Spleen (tissue), 7 donors: ENCODE measurements around the gene SLFN14.

Source experiments
- CTCF ChIP-seq, 11 experiments: fragments of 200-600 bp in 7 of 11; fragments of 450-650 bp in 4 of 11; sonication (generic) in 4 of 11; IDR thresholded peaks in 8 of 11; conservative IDR thresholded peaks in 3 of 11; 1 replicate in 7 of 11; 2 replicates in 4 of 11; pipeline versions ENCODE4 v1.4.0 to v1.8.0; 2016 to 2021; ENCODE audit warnings: antibody characterized with exemption in 11 of 11, inconsistent platforms in 4 of 11, mild to moderate bottlenecking in 1 of 11
- POLR2A ChIP-seq, 3 donors: fragments of 450-650 bp; IDR thresholded peaks; one replicate each; pipeline ENCODE4 v1.5.1; 2017; ENCODE audit warnings: antibody characterized with exemption in 3 of 3, mild to moderate bottlenecking in 1 of 3
- POLR2AphosphoS5 ChIP-seq, 3 donors: sonication (generic); formaldehyde crosslinking; IDR thresholded peaks; one replicate each; pipeline ENCODE4 v1.5.1; 2017; ENCODE audit warnings: antibody characterized with exemption in 3 of 3
- donor health status: DM: no; HTN: no; CAD: no; lungs with moderate emphysema.
- donor health status: DM: no; HTN: no; CAD: no.
- donor health status: DM: no; HTN: no; CAD: no.

GRCh38 chr17:35541434-35541833 lies 19.2 kb downstream of the SLFN14 start:
- no peak for TF ChIP-seq CTCF (IDR thresholded peaks at IDR 0.05 in 8 of 11, conservative IDR thresholded peaks at IDR 0.05 in 3 of 11)
- TF ChIP-seq POLR2A (IDR thresholded peaks at IDR 0.05) = no peak
- TF ChIP-seq POLR2AphosphoS5 (IDR thresholded peaks at IDR 0.05) = no peak
